Activated B cell treated with CpG ODN at 0.5 μM for 24 hours (primary cell): ENCODE data around the gene CELA2B. TPM values are rescaled to one million over a fixed set of nuclear protein-coding genes. Genes with fewer than 3 reads are reported as not detected.

ENCODE experiments used
- ATAC-seq: fragments of 200-7000 bp; cut with Tn5 transposase; one replicate; pipeline ENCODE4 v1.10.0; 2021; ENCODE audit warnings: low read depth, mild to moderate bottlenecking, moderate library complexity
- CTCF ChIA-PET: fragments of 350-600 bp; sonication (Branson Sonifier 250); formaldehyde crosslinking; loops from one replicate; lab custom pipeline; 2021; ENCODE audit warnings: antibody characterized with exemption; lab: Charles Lee
- POLR2A ChIA-PET: fragments of 350-600 bp; sonication (Branson Sonifier 250); formaldehyde crosslinking; loops from one replicate; lab custom pipeline; 2021; ENCODE audit warnings: antibody characterized with exemption; lab: Charles Lee
- DNase-seq: peaks from one replicate; pipeline ENCODE4 v3.0.0; 2022
- H3K27ac Mint-ChIP-seq: one replicate; pipeline ENCODE4 v1.8.0; 2020; ENCODE audit warnings: mixed read lengths
- H3K27me3 Mint-ChIP-seq: one replicate; pipeline ENCODE4 v1.8.0; 2021; ENCODE audit warnings: mixed read lengths
- H3K36me3 Mint-ChIP-seq: one replicate; pipeline ENCODE4 v1.8.0; 2021; ENCODE audit warnings: low read depth, mixed read lengths
- H3K4me1 Mint-ChIP-seq: one replicate; pipeline ENCODE4 v1.8.0; 2021; ENCODE audit warnings: mixed read lengths
- H3K4me3 Mint-ChIP-seq: one replicate; pipeline ENCODE4 v1.8.0; 2020; ENCODE audit warnings: mild to moderate bottlenecking, mixed read lengths
- H3K9me3 Mint-ChIP-seq: one replicate; pipeline ENCODE4 v1.8.0; 2020; ENCODE audit warnings: mixed read lengths
- intact Hi-C: fragments of 100-400 bp; cut with micrococcal nuclease; formaldehyde crosslinking; loops from one replicate; pipeline ENCODE4 v1.15.1; 2024
- total RNA-seq: library from RNA; stranded (reverse); gene quantifications from 2 replicates; pipeline ENCODE4 v1.2.3, GENCODE V29; 2022
- TF ChIP-seq, protein P1 (sequence below): fragments of 200-600 bp; IDR thresholded peaks from one replicate; pipeline ENCODE4 v1.8.0; 2022; ENCODE audit warnings: antibody characterized with exemption, mild to moderate bottlenecking

CELA2B gene
- total RNA-seq, 1 donor from 2014 or later: not detected

DNA sequence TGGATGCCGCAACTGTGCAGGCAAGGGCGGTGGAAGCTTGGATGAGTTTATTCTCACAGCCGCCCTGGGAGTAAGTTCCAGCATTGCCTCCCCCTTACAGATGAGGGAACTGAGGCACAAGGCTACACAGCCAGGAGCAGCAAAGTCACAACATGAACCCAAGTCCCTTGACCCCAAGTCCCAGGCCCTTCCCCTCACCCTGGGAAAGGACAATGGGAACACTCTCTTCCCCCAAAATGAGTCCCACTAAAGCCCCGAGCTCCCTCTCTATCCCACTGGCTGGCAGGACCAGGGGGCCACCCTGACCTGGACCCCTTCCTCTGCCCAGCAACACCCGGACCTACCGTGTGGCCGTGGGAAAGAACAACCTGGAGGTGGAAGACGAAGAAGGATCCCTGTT is 33.8 kb upstream of the CELA2B start:
- CTCF ChIA-PET: interaction anchor here (1.5 kb wide), 1 partner anchor 11 kb away, joined by 3 read pairs; no protein-coding TSS in a partner anchor
- Mint-ChIP-seq H3K36me3 (no peaks in the 10 kb centered on the region), H3K4me1 (no peaks in the 10 kb centered on the region), H3K27ac (no peak overlapping the region), H3K27me3 (peaks cover 8% of the 10 kb centered on the region), H3K9me3 (no peaks in the 10 kb centered on the region), H3K4me3 (no peak overlapping the region)
- ATAC-seq (no peak), DNase-seq (no peak)
- intact Hi-C loops: no loop called here
- POLR2A ChIA-PET: no interaction called here
- TF ChIP-seq, protein P1, sequence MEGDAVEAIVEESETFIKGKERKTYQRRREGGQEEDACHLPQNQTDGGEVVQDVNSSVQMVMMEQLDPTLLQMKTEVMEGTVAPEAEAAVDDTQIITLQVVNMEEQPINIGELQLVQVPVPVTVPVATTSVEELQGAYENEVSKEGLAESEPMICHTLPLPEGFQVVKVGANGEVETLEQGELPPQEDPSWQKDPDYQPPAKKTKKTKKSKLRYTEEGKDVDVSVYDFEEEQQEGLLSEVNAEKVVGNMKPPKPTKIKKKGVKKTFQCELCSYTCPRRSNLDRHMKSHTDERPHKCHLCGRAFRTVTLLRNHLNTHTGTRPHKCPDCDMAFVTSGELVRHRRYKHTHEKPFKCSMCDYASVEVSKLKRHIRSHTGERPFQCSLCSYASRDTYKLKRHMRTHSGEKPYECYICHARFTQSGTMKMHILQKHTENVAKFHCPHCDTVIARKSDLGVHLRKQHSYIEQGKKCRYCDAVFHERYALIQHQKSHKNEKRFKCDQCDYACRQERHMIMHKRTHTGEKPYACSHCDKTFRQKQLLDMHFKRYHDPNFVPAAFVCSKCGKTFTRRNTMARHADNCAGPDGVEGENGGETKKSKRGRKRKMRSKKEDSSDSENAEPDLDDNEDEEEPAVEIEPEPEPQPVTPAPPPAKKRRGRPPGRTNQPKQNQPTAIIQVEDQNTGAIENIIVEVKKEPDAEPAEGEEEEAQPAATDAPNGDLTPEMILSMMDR: no peak

- Mint-ChIP-seq H3K9me3 (no peaks in the 10 kb centered on the region), H3K36me3 (no peaks in the 10 kb centered on the region), H3K4me1 (no peaks in the 10 kb centered on the region), H3K4me3 (no peak overlapping the region), H3K27ac (no peak overlapping the region), H3K27me3 (peaks cover 13% of the 10 kb centered on the region)
- DNase-seq: no peak
- TF ChIP-seq, protein P1: no peak
- POLR2A ChIA-PET: no interaction called here
- intact Hi-C loops: no loop called here
- CTCF ChIA-PET: interaction anchor here (1.5 kb wide), 1 partner anchor 11 kb away, joined by 3 read pairs; no protein-coding TSS in a partner anchor
- ATAC-seq: no peak
Measured at GRCh38 chr1:15442759-15443158, 33.1 kb upstream of the CELA2B start.

DNA sequence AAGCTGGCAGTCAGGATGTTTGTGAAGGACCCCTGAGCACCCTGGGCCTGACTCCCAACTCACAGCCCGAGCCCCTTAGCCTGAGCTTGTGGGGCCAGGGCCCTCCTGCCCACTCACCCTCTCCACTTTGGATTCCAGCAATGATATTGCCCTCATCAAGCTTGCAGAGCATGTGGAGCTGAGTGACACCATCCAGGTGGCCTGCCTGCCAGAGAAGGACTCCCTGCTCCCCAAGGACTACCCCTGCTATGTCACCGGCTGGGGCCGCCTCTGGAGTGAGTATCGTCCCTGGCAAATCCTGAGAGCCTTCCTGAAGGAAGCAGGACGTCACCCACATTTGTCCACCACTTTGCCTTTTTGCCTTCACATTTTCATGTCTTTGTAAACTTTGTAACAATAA is 32.6 kb upstream of the CELA2B start:
- Mint-ChIP-seq H3K36me3 (no peaks in the 10 kb centered on the region), H3K27me3 (peaks cover 15% of the 10 kb centered on the region), H3K4me1 (no peaks in the 10 kb centered on the region), H3K4me3 (no peak overlapping the region), H3K27ac (no peak overlapping the region), H3K9me3 (no peaks in the 10 kb centered on the region)
- ATAC-seq: no peak
- TF ChIP-seq, protein P1: no peak
- CTCF ChIA-PET: no interaction called here
- intact Hi-C loops: no loop called here
- POLR2A ChIA-PET: no interaction called here
- DNase-seq: no peak

GRCh38 chr1:15444468-15445389 is 31.2 kb upstream of the CELA2B start:
- H3K4me1 Mint-ChIP-seq: no peaks in the 10 kb centered on the region
- TF ChIP-seq, protein P1: no peak
- H3K27ac Mint-ChIP-seq: no peak overlapping the region
- CTCF ChIA-PET: no interaction called here
- no peak for ATAC-seq
- H3K4me3 Mint-ChIP-seq: no peak overlapping the region
- intact Hi-C loops: no loop called here
- peaks cover 22% of the 10 kb centered on the region for H3K27me3 Mint-ChIP-seq
- no peaks in the 10 kb centered on the region for H3K9me3 Mint-ChIP-seq
- no peaks in the 10 kb centered on the region for H3K36me3 Mint-ChIP-seq
- POLR2A ChIA-PET: no interaction called here
- DNase-seq: no peak

DNA sequence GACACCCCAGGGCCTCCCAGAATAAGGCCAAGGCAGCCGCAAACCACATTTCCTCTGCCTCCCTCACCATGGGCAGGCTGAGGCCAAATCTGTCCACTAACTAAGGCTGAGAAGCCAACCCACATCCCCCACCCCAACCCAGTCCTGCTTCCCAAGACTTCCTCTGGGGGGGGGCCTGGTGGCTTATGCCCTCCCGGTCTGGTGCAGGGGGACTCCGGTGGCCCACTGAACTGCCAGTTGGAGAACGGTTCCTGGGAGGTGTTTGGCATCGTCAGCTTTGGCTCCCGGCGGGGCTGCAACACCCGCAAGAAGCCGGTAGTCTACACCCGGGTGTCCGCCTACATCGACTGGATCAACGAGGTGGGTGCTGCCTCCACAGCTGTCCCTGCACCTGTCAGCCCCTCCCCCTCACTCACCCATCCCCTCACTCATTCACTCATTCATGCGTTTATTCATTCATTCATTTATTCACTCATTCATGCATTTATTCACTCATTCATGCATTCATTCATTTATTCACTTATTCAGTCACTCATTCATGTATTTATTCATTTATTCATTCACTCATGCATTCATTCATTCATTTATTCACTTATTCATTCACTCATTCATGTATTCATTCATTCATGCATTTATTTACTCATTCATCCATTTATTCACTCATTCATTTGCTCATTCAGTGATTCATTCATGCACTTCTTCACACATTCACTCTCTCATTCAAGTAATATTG is 30.3 kb upstream of the CELA2B start:
- H3K9me3 Mint-ChIP-seq: no peaks in the 10 kb centered on the region
- no peak for DNase-seq
- no peak for ATAC-seq
- no peak overlapping the region for H3K4me3 Mint-ChIP-seq
- H3K36me3 Mint-ChIP-seq: no peaks in the 10 kb centered on the region
- ChIA-PET POLR2A (no interaction called here), CTCF (no interaction called here)
- intact Hi-C loops: no loop called here
- H3K27me3 Mint-ChIP-seq: peaks cover 24% of the 10 kb centered on the region
- no peak overlapping the region for H3K27ac Mint-ChIP-seq
- no peaks in the 10 kb centered on the region for H3K4me1 Mint-ChIP-seq
- TF ChIP-seq, protein P1: no peak
